Tibial nerve (tissue), 4 donors: ENCODE results near the gene WRAP73. TPM values are rescaled to one million over a fixed set of nuclear protein-coding genes. Genes with fewer than 3 reads are reported as not detected.

Source experiments
- DNase-seq, 2 donors: peaks; one replicate each; pipeline ENCODE4 v3.0.0-alpha.2; 2019; ENCODE audit warnings: low spot score in 2 of 2
- H3K27ac ChIP-seq, 4 donors: fragments of 200-600 bp; sonication (generic) in 3 of 4; one replicate each; pipeline ENCODE4 v1.5.1; 2017 to 2019; ENCODE audit warnings: mild to moderate bottlenecking in 1 of 4
- H3K27me3 ChIP-seq, 2 donors: fragments of 200-600 bp; sonication (generic) in 1 of 2; one replicate each; pipeline versions ENCODE4 v1.5.1 to v1.6.0; 2017 to 2019
- H3K36me3 ChIP-seq, 3 donors: fragments of 200-600 bp; sonication (generic); one replicate each; pipeline ENCODE4 v1.5.1; 2018 to 2019
- H3K4me1 ChIP-seq, 4 donors: fragments of 200-600 bp; sonication (generic) in 3 of 4; one replicate each; pipeline ENCODE4 v1.5.1; 2017 to 2019
- H3K4me3 ChIP-seq, 4 donors: fragments of 200-600 bp; sonication (generic) in 3 of 4; one replicate each; pipeline ENCODE4 v1.5.1; 2017 to 2019; ENCODE audit warnings: mild to moderate bottlenecking in 1 of 4, moderate library complexity in 1 of 4
- H3K9me3 ChIP-seq, 4 donors: fragments of 200-600 bp; sonication (generic) in 3 of 4; one replicate each; pipeline ENCODE4 v1.5.1; 2017 to 2019
- CTCF ChIP-seq, 5 experiments: fragments of 200-600 bp in 3 of 5; fragments of 450-650 bp in 2 of 5; sonication (generic) in 3 of 5; IDR thresholded peaks; one replicate each; pipeline ENCODE4 v1.5.1; 2016 to 2019; ENCODE audit warnings: antibody characterized with exemption in 5 of 5, mild to moderate bottlenecking in 3 of 5, moderate library complexity in 2 of 5
- EP300 ChIP-seq, 2 donors: sonication (generic); formaldehyde crosslinking; IDR thresholded peaks; one replicate each; pipeline ENCODE4 v1.6.1; 2017; ENCODE audit warnings: antibody characterized with exemption in 2 of 2, mild to moderate bottlenecking in 1 of 2
- POLR2A ChIP-seq, 2 donors: fragments of 450-650 bp; IDR thresholded peaks; one replicate each; pipeline ENCODE4 v1.6.1; 2017; ENCODE audit warnings: antibody characterized with exemption in 2 of 2, mild to moderate bottlenecking in 2 of 2, moderate library complexity in 2 of 2
- WGBS, 2 donors: methylation state at CpG; one replicate each; pipeline ENCODE4 v1.1.5; 2018; 5-methylcytosine and 5-hydroxymethylcytosine counted together
- total RNA-seq, 4 donors: library from RNA; depleted of rRNA; stranded (reverse); fragments of >200 nt; gene quantifications; one replicate each; pipeline ENCODE4 v1.1.0, GENCODE V29; 2016

The WRAP73 gene
- total RNA-seq, 4 donors from 2014 or later = 11.1 to 17.1 (median 12.9) TPM

GRCh38 chr1:3696689-3697088 is 46.8 kb upstream of the WRAP73 start:
- Histone ChIP-seq H3K27ac (no peak overlapping the region), H3K36me3 (no peaks in the 10 kb centered on the region), H3K27me3 (peaks cover 0 to 40% of the 10 kb centered on the region in 2 donors), H3K4me1 (peaks cover 0 to 8% (median 0%) of the 10 kb centered on the region in 4 donors), H3K9me3 (no peaks in the 10 kb centered on the region), H3K4me3 (no peak overlapping the region)
- no peak for DNase-seq
- WGBS, 2 donors = 84% methylated on average over 8 to 9 of the region's 9 CpGs
- TF ChIP-seq POLR2A (IDR thresholded peaks at IDR 0.05) (no peak), CTCF (IDR thresholded peaks at IDR 0.05) (no peak), EP300 (IDR thresholded peaks at IDR 0.05) (no peak)

- 46 to 47% methylated on average over 29 to 33 of the region's 33 CpGs for WGBS, 2 donors
- Histone ChIP-seq H3K4me3 (peak overlapping the region in 1 of 4 donors; percentile 12), H3K27me3 (peaks cover 0 to 34% of the 10 kb centered on the region in 2 donors), H3K4me1 (peaks cover 0 to 8% (median 0%) of the 10 kb centered on the region in 4 donors), H3K36me3 (no peaks in the 10 kb centered on the region), H3K9me3 (no peaks in the 10 kb centered on the region), H3K27ac (no peak overlapping the region)
- TF ChIP-seq EP300 (IDR thresholded peaks at IDR 0.05) (no peak), CTCF (IDR thresholded peaks at IDR 0.05) (peak; percentile 56 to 73 (median 65))
- DNase-seq = peak in 1 of 2 donors; percentile 12
These were observed 45.7 kb upstream of the WRAP73 start for GRCh38 chr1:3695326-3696217.

GRCh38 chr1:3693321-3693720 is 43.4 kb upstream of the WRAP73 start:
- 90% methylated on average over 6 to 11 of the region's 11 CpGs for WGBS, 2 donors
- Histone ChIP-seq H3K36me3 (no peaks in the 10 kb centered on the region), H3K27me3 (peaks cover 0 to 30% of the 10 kb centered on the region in 2 donors), H3K4me1 (peaks cover 0 to 8% (median 0%) of the 10 kb centered on the region in 4 donors), H3K27ac (no peak overlapping the region), H3K9me3 (no peaks in the 10 kb centered on the region), H3K4me3 (no peak overlapping the region)
- TF ChIP-seq CTCF (IDR thresholded peaks at IDR 0.05) (no peak), POLR2A (IDR thresholded peaks at IDR 0.05) (no peak), EP300 (IDR thresholded peaks at IDR 0.05) (no peak)
- no peak for DNase-seq

DNA sequence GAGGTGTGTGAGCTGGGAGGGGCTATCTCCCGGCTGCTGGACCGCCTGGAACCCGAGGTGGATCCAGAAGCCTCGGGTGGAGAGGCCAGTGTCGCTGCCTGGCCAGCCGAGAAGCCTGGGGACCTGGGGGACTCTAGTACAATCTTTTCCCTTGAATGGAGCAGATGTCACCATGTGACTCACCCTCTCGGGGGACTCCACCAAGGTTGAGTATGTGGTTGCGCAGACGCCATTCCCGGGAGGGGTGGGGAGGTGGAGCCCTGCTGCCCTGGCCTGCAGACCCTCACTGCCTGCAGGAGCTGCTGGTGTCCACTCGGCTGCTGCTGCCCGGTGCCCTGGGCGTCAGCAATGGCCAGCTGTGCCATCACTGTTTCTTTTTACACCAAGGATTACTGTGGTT is 42.7 kb upstream of the WRAP73 start:
- H3K4me1 ChIP-seq = peaks cover 0 to 8% (median 0%) of the 10 kb centered on the region in 4 donors
- no peak overlapping the region for H3K4me3 ChIP-seq
- H3K27me3 ChIP-seq = peaks cover 0 to 30% of the 10 kb centered on the region in 2 donors
- WGBS, 2 donors = 78 to 83% methylated on average over 13 of the region's 13 CpGs
- no peak for TF ChIP-seq EP300 (IDR thresholded peaks at IDR 0.05)
- TF ChIP-seq CTCF (IDR thresholded peaks at IDR 0.05) = no peak
- TF ChIP-seq POLR2A (IDR thresholded peaks at IDR 0.05) = no peak
- H3K36me3 ChIP-seq = no peaks in the 10 kb centered on the region
- no peak overlapping the region for H3K27ac ChIP-seq
- no peaks in the 10 kb centered on the region for H3K9me3 ChIP-seq
- DNase-seq = no peak
